ENCODE measurements around the gene SNX20. TPM values are rescaled to one million over a fixed set of nuclear protein-coding genes. Genes with fewer than 3 reads are reported as not detected.
A peak's percentile ranks its signal among the peaks of the same experiment; 100 is the strongest.

SNX20 gene
- total RNA-seq, 4 donors from 2014 or later: 0.17 to 4.0 (median 1.9) TPM

- in situ Hi-C loops (cut with MboI; ENCODE audit: low sequenced_read_pairs in 4 of 4): no loop called here
- Histone ChIP-seq H3K27ac (no peak overlapping the region), H3K9me3 (no peaks in the 10 kb centered on the region), H3K4me1 (no peaks in the 10 kb centered on the region), H3K4me3 (no peak overlapping the region), H3K36me3 (no peaks in the 10 kb centered on the region), H3K27me3 (no peaks in the 10 kb centered on the region)
- ATAC-seq (no peak), DNase-seq (no peak)
- intact Hi-C loops (cut with DNase I; ENCODE audit: low total_unique reads): no loop called here
- no peak for TF ChIP-seq POLR2A (IDR thresholded peaks at IDR 0.05)
These were observed 1.8 kb downstream of the SNX20 start for GRCh38 chr16:50679266-50679665.

- TF ChIP-seq CTCF (IDR thresholded peaks at IDR 0.05 in 4 of 5, conservative IDR thresholded peaks at IDR 0.05 in 1 of 5) (no peak), POLR2A (IDR thresholded peaks at IDR 0.05) (no peak)
- H3K36me3 ChIP-seq: no peaks in the 10 kb centered on the region
- H3K27ac ChIP-seq: no peak overlapping the region
- DNase-seq (no peak), ATAC-seq (no peak)
- H3K4me3 ChIP-seq: no peak overlapping the region
- no peaks in the 10 kb centered on the region for H3K9me3 ChIP-seq
- H3K27me3 ChIP-seq: no peaks in the 10 kb centered on the region
- in situ Hi-C loops (cut with MboI; ENCODE audit: low sequenced_read_pairs in 4 of 4): no loop called here
- intact Hi-C loops (cut with DNase I; ENCODE audit: low total_unique reads): no loop called here
- H3K4me1 ChIP-seq: no peaks in the 10 kb centered on the region
These were observed 2.6 kb downstream of the SNX20 start for GRCh38 chr16:50678531-50678930.

DNA sequence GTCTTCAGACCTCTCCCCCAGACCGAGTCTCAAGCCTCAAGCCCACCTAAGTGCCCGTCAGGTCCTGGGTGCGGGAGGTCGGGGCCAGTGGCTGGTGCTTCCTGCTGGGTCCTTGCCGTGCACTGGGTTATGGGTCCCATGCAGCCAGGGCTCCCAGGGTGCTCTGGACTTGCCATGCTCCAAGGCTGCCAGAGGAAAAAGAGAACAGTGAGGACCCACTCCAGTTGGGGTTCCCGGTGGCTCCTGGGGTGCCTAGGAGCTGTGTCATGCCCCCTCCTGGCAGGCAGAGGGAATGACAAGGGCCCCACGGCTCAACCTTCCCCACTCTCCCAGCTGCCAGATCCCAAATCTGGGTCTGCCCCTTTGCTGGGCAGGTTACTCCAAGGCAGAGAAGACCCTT lies 3.8 kb downstream of the SNX20 start:
- in situ Hi-C loops (cut with MboI; ENCODE audit: low sequenced_read_pairs in 4 of 4): no loop called here
- intact Hi-C loops (cut with DNase I; ENCODE audit: low total_unique reads): no loop called here

GRCh38 chr16:50676684-50677225 lies 4.4 kb downstream of the SNX20 start:
- Histone ChIP-seq H3K9me3 (peaks cover 0 to 4% (median 0%) of the 10 kb centered on the region in 3 donors), H3K27me3 (no peaks in the 10 kb centered on the region), H3K4me1 (no peaks in the 10 kb centered on the region), H3K27ac (no peak overlapping the region), H3K4me3 (no peak overlapping the region), H3K36me3 (no peaks in the 10 kb centered on the region)
- ATAC-seq (peak; percentile 49 to 51), DNase-seq (no peak)
- in situ Hi-C loops (cut with MboI; ENCODE audit: low sequenced_read_pairs in 4 of 4) (no loop called here), intact Hi-C loops (cut with DNase I; ENCODE audit: low total_unique reads) (no loop called here)
- TF ChIP-seq POLR2A (IDR thresholded peaks at IDR 0.05): no peak
- TF ChIP-seq CTCF (IDR thresholded peaks at IDR 0.05 in 4 of 5, conservative IDR thresholded peaks at IDR 0.05 in 1 of 5): peak in 1 of 5 experiments; percentile 6

More for the DNA sequence above, 3.8 kb downstream of the SNX20 start:
- Histone ChIP-seq H3K4me3 (no peak overlapping the region), H3K27me3 (no peaks in the 10 kb centered on the region), H3K9me3 (no peaks in the 10 kb centered on the region), H3K4me1 (no peaks in the 10 kb centered on the region), H3K27ac (no peak overlapping the region), H3K36me3 (no peaks in the 10 kb centered on the region)
- ATAC-seq (no peak), DNase-seq (no peak)
- no peak for TF ChIP-seq POLR2A (IDR thresholded peaks at IDR 0.05)
- peak in 2 of 5 experiments; percentile 26 to 29 for TF ChIP-seq CTCF (IDR thresholded peaks at IDR 0.05 in 4 of 5, conservative IDR thresholded peaks at IDR 0.05 in 1 of 5)

- in situ Hi-C loops (cut with MboI; ENCODE audit: low sequenced_read_pairs in 4 of 4): no loop called here
These were observed 5.2 kb downstream of the SNX20 start for GRCh38 chr16:50675686-50676610.

More at GRCh38 chr16:50675686-50676610, 5.2 kb downstream of the SNX20 start:
- Histone ChIP-seq H3K27me3 (no peaks in the 10 kb centered on the region), H3K4me1 (no peaks in the 10 kb centered on the region), H3K36me3 (no peaks in the 10 kb centered on the region), H3K27ac (no peak overlapping the region), H3K9me3 (peaks cover 0 to 7% (median 0%) of the 10 kb centered on the region in 3 donors), H3K4me3 (no peak overlapping the region)
- DNase-seq (no peak), ATAC-seq (no peak)
- intact Hi-C loops (cut with DNase I; ENCODE audit: low total_unique reads): no loop called here
- TF ChIP-seq POLR2A (IDR thresholded peaks at IDR 0.05): no peak
- TF ChIP-seq CTCF (IDR thresholded peaks at IDR 0.05 in 4 of 5, conservative IDR thresholded peaks at IDR 0.05 in 1 of 5): no peak

Data from gastrocnemius medialis (tissue), 4 donors.